NT2/D1 (cell line): ENCODE results near the gene PARL.

ENCODE experiments used
- DNase-seq: peaks from one replicate; pipeline ENCODE4 v3.0.0-alpha.2; 2011; ENCODE audit warnings: low read depth, low spot score
- H3K27me3 ChIP-seq: 2 replicates; pipeline ENCODE4 v1.6.0; 2011; ENCODE audit warnings: mild to moderate bottlenecking; ENCODE audit not compliant: insufficient read length, insufficient read depth
- H3K36me3 ChIP-seq: 2 replicates; pipeline ENCODE4 v1.6.1; 2011; ENCODE audit warnings: mild to moderate bottlenecking, low read length, mixed read lengths; ENCODE audit not compliant: insufficient read depth, insufficient read length
- H3K4me1 ChIP-seq: 2 replicates; pipeline ENCODE4 v1.5.1; 2011; ENCODE audit not compliant: insufficient read depth, insufficient read length
- H3K4me3 ChIP-seq: 2 replicates; pipeline ENCODE4 v1.5.1; 2011; ENCODE audit warnings: low read depth; ENCODE audit not compliant: insufficient read length
- H3K9ac ChIP-seq: 2 replicates; pipeline ENCODE4 v1.6.0; 2011; ENCODE audit warnings: low read depth; ENCODE audit not compliant: insufficient read length
- H3K9me3 ChIP-seq: 2 replicates; pipeline ENCODE4 v1.5.1; 2011; ENCODE audit warnings: mild to moderate bottlenecking, low read length; ENCODE audit not compliant: insufficient read depth
- SUZ12 ChIP-seq: IDR thresholded peaks from 2 replicates; pipeline ENCODE4 v1.6.1; 2011; ENCODE audit not compliant: insufficient read length, insufficient read depth; ENCODE audit errors: extremely low read depth
- YY1 ChIP-seq: IDR thresholded peaks from 2 replicates; pipeline ENCODE4 v1.6.1; 2011; ENCODE audit not compliant: insufficient read length, insufficient read depth
- ZNF274 ChIP-seq: IDR thresholded peaks from 2 replicates; pipeline ENCODE4 v1.6.1; 2011; ENCODE audit warnings: mild to moderate bottlenecking, low read depth, low read length

Gene PARL

GRCh38 chr3:183875411-183875810, 9.3 kb downstream of the PARL start:
- H3K9me3 ChIP-seq, result no peaks in the 10 kb centered on the region
- no peak overlapping the region for H3K4me3 ChIP-seq
- no peaks in the 10 kb centered on the region for H3K4me1 ChIP-seq
- no peaks in the 10 kb centered on the region for H3K27me3 ChIP-seq
- TF ChIP-seq ZNF274, result no peak
- no peak for TF ChIP-seq YY1
- no peak for TF ChIP-seq SUZ12
- no peak overlapping the region for H3K9ac ChIP-seq
- peaks cover 33% of the 10 kb centered on the region for H3K36me3 ChIP-seq
- DNase-seq, result no peak

- no peak overlapping the region for H3K4me3 ChIP-seq
- no peak for DNase-seq
- H3K9me3 ChIP-seq, result no peaks in the 10 kb centered on the region
- peaks cover 25% of the 10 kb centered on the region for H3K36me3 ChIP-seq
- no peaks in the 10 kb centered on the region for H3K4me1 ChIP-seq
- TF ChIP-seq ZNF274, result no peak
- no peak for TF ChIP-seq YY1
- TF ChIP-seq SUZ12, result no peak
- no peak overlapping the region for H3K9ac ChIP-seq
- no peaks in the 10 kb centered on the region for H3K27me3 ChIP-seq
These were observed 10.8 kb downstream of the PARL start for GRCh38 chr3:183873914-183874313.

DNA sequence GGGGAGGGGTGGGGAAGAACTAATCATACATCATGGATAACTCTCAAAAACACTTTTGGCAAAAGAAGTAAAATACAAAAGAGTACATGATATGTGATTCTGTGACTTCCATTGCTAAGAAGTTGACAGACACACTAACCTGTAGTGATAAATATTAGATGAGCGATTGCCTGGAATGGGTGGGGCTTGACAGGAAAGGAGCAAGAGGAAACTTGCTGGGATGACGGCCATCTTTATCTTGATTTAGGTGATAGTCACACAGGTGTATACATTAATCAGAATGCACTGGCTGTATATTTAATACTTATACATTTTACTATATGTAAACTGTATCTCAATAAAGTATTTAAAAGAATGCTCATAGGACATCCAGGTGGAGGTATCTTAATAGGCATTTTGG, 13.1 kb downstream of the PARL start:
- H3K4me3 ChIP-seq, result no peak overlapping the region
- H3K9ac ChIP-seq, result no peak overlapping the region
- H3K9me3 ChIP-seq, result no peaks in the 10 kb centered on the region
- H3K4me1 ChIP-seq, result no peaks in the 10 kb centered on the region
- DNase-seq, result no peak
- TF ChIP-seq ZNF274 (no peak), SUZ12 (no peak), YY1 (no peak)
- peaks cover 21% of the 10 kb centered on the region for H3K36me3 ChIP-seq
- H3K27me3 ChIP-seq, result no peaks in the 10 kb centered on the region

GRCh38 chr3:183870563-183870962, 14.1 kb downstream of the PARL start:
- H3K4me3 ChIP-seq, result no peak overlapping the region
- peaks cover 29% of the 10 kb centered on the region for H3K36me3 ChIP-seq
- no peak overlapping the region for H3K9ac ChIP-seq
- no peaks in the 10 kb centered on the region for H3K27me3 ChIP-seq
- DNase-seq, result no peak
- no peak for TF ChIP-seq SUZ12
- no peak for TF ChIP-seq ZNF274
- H3K4me1 ChIP-seq, result no peaks in the 10 kb centered on the region
- H3K9me3 ChIP-seq, result no peaks in the 10 kb centered on the region

DNA sequence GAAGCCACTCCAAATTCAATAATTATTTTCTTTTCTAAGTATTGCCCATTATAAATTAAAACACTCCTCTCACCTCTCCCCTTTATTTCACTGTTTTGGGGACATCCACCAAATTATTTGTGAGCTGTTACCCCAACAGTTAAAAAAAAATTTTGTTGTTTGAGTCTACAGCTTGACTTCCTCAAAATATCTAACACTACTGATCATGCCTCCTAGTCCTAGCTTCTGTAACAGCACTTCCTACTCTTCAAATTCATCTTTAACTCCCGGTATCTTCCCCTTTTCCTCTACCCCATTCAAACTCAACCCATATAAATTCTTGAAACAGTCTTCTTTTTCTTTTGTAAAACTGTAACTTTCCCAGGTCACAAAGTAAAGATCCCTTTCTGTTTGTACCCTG, 15.9 kb downstream of the PARL start:
- no peak for DNase-seq
- Histone ChIP-seq H3K9me3 (no peaks in the 10 kb centered on the region), H3K36me3 (peaks cover 43% of the 10 kb centered on the region), H3K4me3 (no peak overlapping the region), H3K4me1 (no peaks in the 10 kb centered on the region), H3K27me3 (no peaks in the 10 kb centered on the region), H3K9ac (no peak overlapping the region)
- TF ChIP-seq ZNF274 (no peak), SUZ12 (no peak), YY1 (no peak)

DNA sequence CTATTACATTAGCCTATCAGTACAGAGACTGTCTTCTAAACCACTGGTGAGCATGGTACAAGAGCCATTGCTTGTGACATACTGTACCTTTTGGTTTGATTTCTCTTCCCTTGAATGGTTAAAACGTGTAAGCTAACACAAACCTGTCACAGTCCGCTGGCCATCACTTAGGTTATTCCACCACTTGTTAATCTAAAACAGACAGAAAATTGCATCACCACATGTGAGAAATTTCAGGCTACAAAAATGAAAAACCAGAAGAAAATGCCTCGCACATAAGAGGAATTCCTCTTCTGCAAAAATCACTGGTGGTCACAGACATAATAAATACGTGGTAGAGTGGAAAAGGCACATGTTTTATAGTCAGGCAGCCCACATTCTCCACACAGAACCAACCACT, 22.1 kb downstream of the PARL start:
- H3K4me1 ChIP-seq, result no peaks in the 10 kb centered on the region
- TF ChIP-seq YY1, result no peak
- no peak overlapping the region for H3K4me3 ChIP-seq
- no peaks in the 10 kb centered on the region for H3K27me3 ChIP-seq
- no peaks in the 10 kb centered on the region for H3K9me3 ChIP-seq
- DNase-seq, result no peak
- H3K9ac ChIP-seq, result no peak overlapping the region
- H3K36me3 ChIP-seq, result peaks cover 86% of the 10 kb centered on the region

DNA sequence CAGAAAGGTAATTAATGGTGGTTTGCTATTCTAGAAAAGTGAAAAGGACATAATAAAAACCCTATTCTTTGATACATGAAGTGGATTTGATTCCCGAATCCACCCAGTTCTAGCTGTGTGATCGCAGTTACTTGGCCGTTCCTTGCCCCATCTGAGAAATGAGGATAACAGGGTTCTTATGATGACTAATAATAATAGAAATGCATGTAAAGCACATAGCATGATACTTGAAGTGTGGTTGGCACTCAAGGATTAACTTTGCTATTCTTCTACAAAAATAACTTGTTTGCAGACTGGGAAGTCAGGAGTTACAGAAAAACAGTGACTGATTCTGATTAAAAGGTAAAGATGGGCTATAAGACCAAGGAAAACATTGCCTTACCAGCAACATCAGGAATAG, 26.8 kb downstream of the PARL start:
- Histone ChIP-seq H3K36me3 (peaks cover 79% of the 10 kb centered on the region), H3K9ac (no peak overlapping the region), H3K27me3 (no peaks in the 10 kb centered on the region), H3K4me3 (no peak overlapping the region), H3K9me3 (no peaks in the 10 kb centered on the region), H3K4me1 (no peaks in the 10 kb centered on the region)
- TF ChIP-seq YY1, result no peak
- TF ChIP-seq ZNF274, result no peak
- no peak for TF ChIP-seq SUZ12
- DNase-seq, result no peak
